Prostate gland (tissue), 2 donors: ENCODE results near the gene PAPOLB. TPM values are rescaled to one million over a fixed set of nuclear protein-coding genes. Genes with fewer than 3 reads are reported as not detected.

Experiments used
- DNase-seq: peaks from one replicate; pipeline ENCODE4 v3.0.0-alpha.2; 2019; ENCODE audit warnings: low spot score
- H3K27ac ChIP-seq, 2 donors: fragments of 200-600 bp; sonication (generic); 2 replicates each; pipeline ENCODE4 v1.5.1; 2017 to 2019
- H3K27me3 ChIP-seq: fragments of 200-600 bp; sonication (generic); replicated peaks from 2 replicates; pipeline ENCODE4 v1.5.1; 2019; ENCODE audit not compliant: insufficient read depth
- H3K36me3 ChIP-seq, 2 donors: fragments of 200-600 bp; sonication (generic); 1 replicate in 1 of 2; 2 replicates in 1 of 2; pipeline versions ENCODE4 v1.5.1 to v1.8.1; 2017 to 2019
- H3K4me1 ChIP-seq: fragments of 200-600 bp; sonication (generic); replicated peaks from 2 replicates; pipeline ENCODE4 v1.5.1; 2019
- H3K4me3 ChIP-seq, 2 donors: fragments of 200-600 bp; sonication (generic); 2 replicates each; pipeline ENCODE4 v1.5.1; 2017 to 2019
- H3K9me3 ChIP-seq: fragments of 200-600 bp; sonication (generic); 2 replicates; pipeline ENCODE4 v1.5.1; 2017
- CTCF ChIP-seq, 4 experiments: fragments of 200-600 bp in 2 of 4; fragments of 450-650 bp in 2 of 4; sonication (generic) in 2 of 4; IDR thresholded peaks; 1 replicate in 3 of 4; 2 replicates in 1 of 4; pipeline ENCODE4 v1.5.1; 2016 to 2019; ENCODE audit warnings: antibody characterized with exemption in 4 of 4, mild to moderate bottlenecking in 2 of 4, moderate library complexity in 2 of 4
- POLR2A ChIP-seq: fragments of 450-650 bp; IDR thresholded peaks from one replicate; pipeline ENCODE4 v1.6.1; 2016; ENCODE audit warnings: antibody characterized with exemption, mild to moderate bottlenecking
- POLR2AphosphoS5 ChIP-seq: sonication (generic); formaldehyde crosslinking; IDR thresholded peaks from one replicate; pipeline ENCODE4 v1.6.1; 2017; ENCODE audit warnings: antibody characterized with exemption
- WGBS: methylation state at CpG from one replicate; pipeline ENCODE4 v1.1.5; 2018; 5-methylcytosine and 5-hydroxymethylcytosine counted together
- intact Hi-C: fragments of 100-400 bp; cut with DNase I; formaldehyde crosslinking; loops from one replicate; pipeline ENCODE4 v1.14.2; 2022
- total RNA-seq, 2 donors: library from RNA; depleted of rRNA; stranded (reverse); fragments of >200 nt; gene quantifications; one replicate each; pipeline ENCODE4 v1.1.0, GENCODE V29; 2016

PAPOLB gene
- total RNA-seq, 2 donors from 2014 or later = 4.7 TPM; not detected in 1

DNA sequence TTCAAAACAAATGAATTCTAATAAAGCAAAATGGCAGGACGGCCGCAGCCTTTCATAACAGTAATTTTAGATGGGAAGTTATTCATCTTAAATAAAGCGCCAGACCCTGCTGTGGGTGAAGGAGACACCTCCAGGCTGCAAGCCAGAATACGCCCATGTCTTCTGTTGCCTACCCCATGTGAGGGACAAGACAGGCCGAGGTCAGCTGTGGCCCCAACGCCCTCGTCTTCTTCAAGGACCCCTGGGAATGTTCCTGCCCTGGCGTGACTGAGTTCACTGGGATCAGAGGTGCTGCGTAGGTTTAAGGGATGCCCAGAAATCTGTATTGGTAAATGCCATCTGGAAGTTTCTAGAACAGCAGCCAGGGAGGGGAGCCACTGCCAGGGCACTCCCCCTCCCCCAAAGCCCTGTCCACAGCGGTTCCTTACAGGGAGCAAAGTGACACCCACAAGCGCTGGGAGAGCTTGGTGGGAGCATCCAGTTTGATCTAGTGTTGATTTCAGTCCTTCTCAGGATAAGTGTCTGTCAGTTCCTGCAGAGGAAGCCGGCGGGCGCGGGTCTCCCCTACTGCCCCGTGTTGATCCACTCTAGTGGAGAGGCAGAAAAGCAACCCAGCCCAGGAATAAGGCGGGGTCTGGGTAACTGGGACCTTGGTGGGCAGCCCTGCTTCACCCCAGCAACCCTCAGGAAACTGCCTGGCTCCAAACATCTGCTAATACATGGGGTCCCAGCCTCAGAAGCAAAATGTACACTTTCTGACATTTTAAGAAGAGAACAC lies 20.6 kb downstream of the PAPOLB start:
- intact Hi-C loops = no loop called here
- 90% methylated on average over 17 of the region's 17 CpGs for WGBS

GRCh38 chr7:4840079-4840501 lies 21.7 kb downstream of the PAPOLB start:
- no peak for TF ChIP-seq POLR2AphosphoS5
- TF ChIP-seq CTCF (IDR thresholded peaks at IDR 0.05) = no peak
- no peak for TF ChIP-seq POLR2A
- no peaks in the 10 kb centered on the region for H3K36me3 ChIP-seq
- no peak overlapping the region for H3K4me3 ChIP-seq
- intact Hi-C loops = no loop called here
- WGBS = 84% methylated on average over 14 of the region's 16 CpGs
- H3K9me3 ChIP-seq = no peaks in the 10 kb centered on the region
- H3K27me3 ChIP-seq = no peaks in the 10 kb centered on the region
- no peak overlapping the region for H3K27ac ChIP-seq
- no peaks in the 10 kb centered on the region for H3K4me1 ChIP-seq
- DNase-seq = no peak

More for the DNA sequence above, 20.6 kb downstream of the PAPOLB start:
- Histone ChIP-seq H3K4me3 (no peak overlapping the region), H3K27me3 (no peaks in the 10 kb centered on the region), H3K36me3 (no peaks in the 10 kb centered on the region), H3K27ac (no peak overlapping the region), H3K4me1 (no peaks in the 10 kb centered on the region), H3K9me3 (no peaks in the 10 kb centered on the region)
- no peak for DNase-seq
- no peak for TF ChIP-seq POLR2A
- no peak for TF ChIP-seq POLR2AphosphoS5
- no peak for TF ChIP-seq CTCF (IDR thresholded peaks at IDR 0.05)

DNA sequence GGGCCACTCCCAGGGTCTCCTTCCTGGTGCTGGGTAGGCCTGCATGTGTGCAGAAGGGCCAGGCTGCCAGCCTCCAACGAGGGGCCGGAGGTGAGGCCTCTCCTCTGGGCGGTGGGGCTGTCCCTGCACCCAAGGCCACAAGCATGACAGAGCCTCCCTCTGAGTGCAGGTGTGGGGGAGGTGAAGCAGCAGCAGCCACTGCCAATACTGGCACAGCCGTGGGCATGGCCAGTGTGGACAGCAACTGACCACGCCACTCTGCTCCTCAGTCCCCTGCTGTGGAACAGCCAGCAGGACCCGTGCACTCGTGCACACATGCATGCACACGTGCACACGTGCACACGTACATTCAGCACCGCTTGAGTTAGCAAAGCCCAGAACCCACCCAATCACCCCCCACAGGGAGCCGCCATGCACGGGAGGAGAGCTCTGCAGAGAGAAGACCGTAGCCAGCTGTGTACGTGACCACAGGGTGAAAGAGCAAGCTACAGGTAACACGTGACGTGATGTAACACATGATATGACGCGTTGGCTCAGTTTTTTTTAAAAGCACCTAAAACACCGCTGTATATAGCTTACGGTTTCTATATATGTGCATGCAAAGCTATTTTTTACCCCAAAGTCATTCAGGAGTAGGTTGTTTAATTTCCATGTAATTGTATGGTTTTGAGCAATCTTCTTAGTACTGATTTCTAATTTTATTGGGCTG lies 23.1 kb downstream of the PAPOLB start:
- H3K4me1 ChIP-seq = no peaks in the 10 kb centered on the region
- 92% methylated on average over 21 of the region's 21 CpGs for WGBS
- no peak overlapping the region for H3K27ac ChIP-seq
- no peaks in the 10 kb centered on the region for H3K27me3 ChIP-seq
- H3K36me3 ChIP-seq = no peaks in the 10 kb centered on the region
- no peaks in the 10 kb centered on the region for H3K9me3 ChIP-seq
- DNase-seq = no peak
- H3K4me3 ChIP-seq = no peak overlapping the region
- TF ChIP-seq POLR2A (no peak), POLR2AphosphoS5 (no peak), CTCF (IDR thresholded peaks at IDR 0.05) (no peak)
- intact Hi-C loops = loop anchor here (10.0 kb wide), 1 partner anchor 46 kb away; the partner anchor contains the start of gene RADIL

- H3K27me3 ChIP-seq = no peaks in the 10 kb centered on the region
- no peak overlapping the region for H3K27ac ChIP-seq
- 44% methylated on average over 29 of the region's 30 CpGs for WGBS
- TF ChIP-seq POLR2A (no peak), CTCF (IDR thresholded peaks at IDR 0.05) (no peak), POLR2AphosphoS5 (no peak)
- H3K36me3 ChIP-seq = no peaks in the 10 kb centered on the region
- H3K9me3 ChIP-seq = no peaks in the 10 kb centered on the region
- intact Hi-C loops = loop anchor here (10.0 kb wide), 1 partner anchor 47 kb away; the partner anchor contains the start of gene RADIL
- no peak for DNase-seq
- no peak overlapping the region for H3K4me3 ChIP-seq
- no peaks in the 10 kb centered on the region for H3K4me1 ChIP-seq
Measured at GRCh38 chr7:4837803-4838625, 23.8 kb downstream of the PAPOLB start.
